T-helper 1 cell treated with Interleukin-12 subunit alpha and Interleukin-12 subunit beta and Interleukin-4 antibody, amounts not matched to agents 30 ng/mL and 1 ng/mL, for 36 hours (primary cell): ENCODE results near the gene KRT6A. TPM values are rescaled to one million over a fixed set of nuclear protein-coding genes. Genes with fewer than 3 reads are reported as not detected.

Experiments
- intact Hi-C: fragments of 100-400 bp; cut with micrococcal nuclease; formaldehyde crosslinking; loops from one replicate; pipeline ENCODE4 v1.15.1; 2024
- total RNA-seq: library from RNA; stranded (reverse); gene quantifications from 2 replicates; pipeline ENCODE4 v1.2.3, GENCODE V29; 2022

Gene KRT6A
- total RNA-seq, 1 donor from 2014 or later: not detected

DNA sequence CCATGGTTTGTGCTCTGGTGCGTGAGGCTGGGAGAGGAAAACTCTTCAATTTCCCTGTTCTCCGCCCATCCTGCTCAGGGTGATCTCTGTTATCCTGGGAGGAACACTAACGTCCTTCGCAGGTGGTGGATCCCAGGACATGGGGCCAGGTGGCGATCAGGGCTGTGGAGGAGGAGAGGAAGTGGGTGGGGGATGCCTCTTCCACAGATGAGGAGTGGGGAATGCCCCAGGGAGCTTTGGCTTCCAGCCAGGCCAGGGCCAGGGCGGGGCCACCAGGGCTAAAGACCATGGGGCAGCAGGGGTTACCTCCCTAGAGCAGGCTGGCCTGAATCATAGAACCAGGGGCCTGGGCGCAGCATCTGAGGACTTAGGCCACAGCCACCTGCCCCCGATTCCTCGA lies 55.5 kb downstream of the KRT6A start:
- intact Hi-C loops: no loop called here

Other genes with a start within 250 kb of the KRT6A start
- gene KRT86, start 218.6 kb downstream of the KRT6A start, total RNA-seq: 1.9 and 3.4 TPM in 2 replicates
- gene KRT81, start 201.7 kb downstream of the KRT6A start, total RNA-seq: not detected in 2 replicates
- not detected in 2 replicates for gene KRT83, start 171.9 kb downstream of the KRT6A start, total RNA-seq
- not detected in 2 replicates for gene KRT85, start 125.8 kb downstream of the KRT6A start, total RNA-seq
- gene KRT84, start 107.6 kb downstream of the KRT6A start, total RNA-seq: not detected in 2 replicates
- not detected in 2 replicates for gene KRT82, start 86.9 kb downstream of the KRT6A start, total RNA-seq
- not detected in 2 replicates for gene KRT75, start 58.9 kb downstream of the KRT6A start, total RNA-seq
- gene KRT6B, start 41.1 kb downstream of the KRT6A start, total RNA-seq: not detected in 2 replicates
- gene KRT6C, start 19.5 kb downstream of the KRT6A start, total RNA-seq: not detected in 2 replicates
- not detected in 2 replicates for gene KRT5, start 27.1 kb upstream of the KRT6A start, total RNA-seq
- gene KRT71, start 59.9 kb upstream of the KRT6A start, total RNA-seq: not detected in 2 replicates
- not detected in 2 replicates for gene KRT74, start 80.6 kb upstream of the KRT6A start, total RNA-seq
- gene KRT72, start 108.2 kb upstream of the KRT6A start, total RNA-seq: 1.6 and 1.7 TPM in 2 replicates
- 0.61 and 0.78 TPM in 2 replicates for gene KRT73, start 125.3 kb upstream of the KRT6A start, total RNA-seq
- gene KRT2, start 159.0 kb upstream of the KRT6A start, total RNA-seq: 0.20 and 0.27 TPM in 2 replicates
- 0.39 and 0.51 TPM in 2 replicates for gene KRT1, start 187.2 kb upstream of the KRT6A start, total RNA-seq
- gene KRT77, start 210.3 kb upstream of the KRT6A start, total RNA-seq: not detected in 2 replicates